H9 (cell line): ENCODE measurements around the gene TMEFF2. TPM values are rescaled to one million over a fixed set of nuclear protein-coding genes. Genes with fewer than 3 reads are reported as not detected.

Experiments used
- DNase-seq: peaks from one replicate; pipeline ENCODE4 v3.0.0-alpha.2; 2017
- H2AFZ ChIP-seq: one replicate; pipeline ENCODE4 v1.6.1; 2013; ENCODE audit warnings: mild to moderate bottlenecking, low read length, control low read depth, moderate library complexity
- H2AK5ac ChIP-seq: 2 replicates; pipeline ENCODE4 v1.6.1; 2013; ENCODE audit warnings: low read length, control low read depth, mixed read lengths; ENCODE audit not compliant: insufficient read length
- H2BK120ac ChIP-seq: one replicate; pipeline ENCODE4 v1.6.1; 2013; ENCODE audit warnings: low read depth, mild to moderate bottlenecking, low read length, control low read depth, inconsistent platforms; ENCODE audit not compliant: poor library complexity, severe bottlenecking
- H2BK12ac ChIP-seq: 2 replicates; pipeline ENCODE4 v1.6.1; 2013; ENCODE audit warnings: low read length, control low read depth, mixed read lengths, low read depth; ENCODE audit not compliant: insufficient read length
- H2BK15ac ChIP-seq: 2 replicates; pipeline ENCODE4 v1.6.1; 2013; ENCODE audit warnings: low read depth, low read length, control low read depth
- H2BK20ac ChIP-seq: one replicate; pipeline ENCODE4 v1.6.1; 2013; ENCODE audit warnings: low read depth, mild to moderate bottlenecking, low read length, control low read depth, inconsistent platforms; ENCODE audit not compliant: poor library complexity, severe bottlenecking
- H2BK5ac ChIP-seq: 2 replicates; pipeline ENCODE4 v1.6.1; 2013; ENCODE audit warnings: low read length, control low read depth, mixed read lengths; ENCODE audit not compliant: insufficient read length
- H3K14ac ChIP-seq: 2 replicates; pipeline ENCODE4 v1.6.1; 2013; ENCODE audit warnings: low read length, control low read depth; ENCODE audit not compliant: insufficient read depth
- H3K18ac ChIP-seq: 2 replicates; pipeline ENCODE4 v1.6.1; 2013; ENCODE audit warnings: low read depth, mild to moderate bottlenecking, mixed read lengths, low read length, control low read depth; ENCODE audit not compliant: insufficient read length
- H3K23ac ChIP-seq: 2 replicates; pipeline ENCODE4 v1.6.1; 2013; ENCODE audit warnings: low read length, control low read depth, mixed read lengths, low read depth; ENCODE audit not compliant: insufficient read length
- H3K23me2 ChIP-seq: 2 replicates; pipeline ENCODE4 v1.6.1; 2013; ENCODE audit warnings: low read depth, mild to moderate bottlenecking, mixed read lengths, low read length, control low read depth; ENCODE audit not compliant: insufficient read length, poor library complexity, severe bottlenecking
- H3K27ac ChIP-seq: 2 replicates; pipeline ENCODE4 v1.5.1; 2013; ENCODE audit warnings: low read length, control low read depth, mixed read lengths, low read depth; ENCODE audit not compliant: insufficient read length
- H3K27me3 ChIP-seq: 2 replicates; pipeline ENCODE4 v1.6.1; 2013; ENCODE audit warnings: low read length, control low read depth, inconsistent platforms; ENCODE audit not compliant: insufficient read depth
- H3K4ac ChIP-seq: 2 replicates; pipeline ENCODE4 v1.6.1; 2013; ENCODE audit warnings: low read depth, mild to moderate bottlenecking, control low read depth, inconsistent platforms, low read length, moderate library complexity
- H3K4me1 ChIP-seq: 2 replicates; pipeline ENCODE4 v1.6.1; 2013; ENCODE audit warnings: low read length, control low read depth, inconsistent platforms; ENCODE audit not compliant: insufficient read depth
- H3K4me2 ChIP-seq: 2 replicates; pipeline ENCODE4 v1.6.1; 2013; ENCODE audit warnings: low read length, control low read depth, mixed read lengths; ENCODE audit not compliant: insufficient read length, insufficient read depth
- H3K56ac ChIP-seq: 2 replicates; pipeline ENCODE4 v1.6.1; 2013; ENCODE audit warnings: low read depth, mild to moderate bottlenecking, mixed read lengths, low read length, control low read depth; ENCODE audit not compliant: insufficient read length
- H3K79me1 ChIP-seq: 2 replicates; pipeline ENCODE4 v1.6.1; 2013; ENCODE audit warnings: low read depth, mild to moderate bottlenecking, moderate library complexity, low read length, control low read depth, inconsistent platforms; ENCODE audit not compliant: insufficient read depth, poor library complexity, severe bottlenecking
- H3K79me2 ChIP-seq: 2 replicates; pipeline ENCODE4 v1.6.1; 2013; ENCODE audit warnings: low read length, control low read depth, inconsistent platforms; ENCODE audit not compliant: insufficient read depth
- H3K9ac ChIP-seq: 2 replicates; pipeline ENCODE4 v1.6.1; 2013; ENCODE audit warnings: low read length, control low read depth, mixed read lengths; ENCODE audit not compliant: insufficient read length; ENCODE audit errors: extremely low read depth
- H3K9me3 ChIP-seq: one replicate; pipeline ENCODE4 v1.6.1; 2013; ENCODE audit warnings: low read depth, low read length, inconsistent platforms; ENCODE audit not compliant: control insufficient read depth
- H3T11ph ChIP-seq: one replicate; pipeline ENCODE4 v1.6.1; 2013; ENCODE audit warnings: mild to moderate bottlenecking, low read length, control low read depth, inconsistent platforms
- H4K20me1 ChIP-seq: one replicate; pipeline ENCODE4 v1.6.1; 2013; ENCODE audit not compliant: control insufficient read depth, insufficient read length, insufficient read depth
- H4K5ac ChIP-seq: 2 replicates; pipeline ENCODE4 v1.6.1; 2013; ENCODE audit warnings: low read depth, mild to moderate bottlenecking, mixed read lengths, low read length, control low read depth; ENCODE audit not compliant: insufficient read length
- H4K8ac ChIP-seq: replicated peaks from 2 replicates; pipeline ENCODE4 v1.6.1; 2013; ENCODE audit warnings: low read length, control low read depth, mixed read lengths, low read depth; ENCODE audit not compliant: insufficient read length
- H4K91ac ChIP-seq: 2 replicates; pipeline ENCODE4 v1.6.1; 2013; ENCODE audit warnings: low read depth, mild to moderate bottlenecking, moderate library complexity, mixed read lengths, low read length, control low read depth; ENCODE audit not compliant: insufficient read length
- H3K27ac Mint-ChIP-seq, 3 experiments: 2 replicates in 2 of 3; 3 replicates in 1 of 3; pipeline ENCODE4 v1.8.0; 2020 to 2021; ENCODE audit warnings: mixed read lengths in 3 of 3, mild to moderate bottlenecking in 1 of 3, moderate library complexity in 1 of 3
- H3K27me3 Mint-ChIP-seq: 2 replicates; pipeline ENCODE4 v1.8.0; 2021; ENCODE audit warnings: low read depth, mild to moderate bottlenecking, moderate library complexity, mixed read lengths
- H3K36me3 Mint-ChIP-seq, 3 experiments: 2 replicates in 2 of 3; 3 replicates in 1 of 3; pipeline ENCODE4 v1.8.0; 2020 to 2021; ENCODE audit warnings: low read depth in 3 of 3, mixed read lengths in 3 of 3; ENCODE audit not compliant: insufficient read depth in 1 of 3
- H3K4me1 Mint-ChIP-seq, 2 experiments: 2 replicates each; pipeline ENCODE4 v1.8.0; 2020; ENCODE audit warnings: mixed read lengths in 2 of 2
- H3K4me3 Mint-ChIP-seq, 2 experiments: 2 replicates in 1 of 2; 3 replicates in 1 of 2; pipeline ENCODE4 v1.8.0; 2020 to 2021; ENCODE audit warnings: mild to moderate bottlenecking in 2 of 2, mixed read lengths in 2 of 2, moderate library complexity in 1 of 2
- H3K9me3 Mint-ChIP-seq, 2 experiments: 2 replicates in 1 of 2; 3 replicates in 1 of 2; pipeline ENCODE4 v1.8.0; 2020; ENCODE audit warnings: mild to moderate bottlenecking in 2 of 2, mixed read lengths in 2 of 2, moderate library complexity in 1 of 2
- CTCF ChIP-seq: fragments of 200-600 bp; sonication (generic); conservative IDR thresholded peaks from 3 replicates; pipeline ENCODE4 v1.8.0; 2021; ENCODE audit warnings: antibody characterized with exemption, mild to moderate bottlenecking
- WGBS: extraction: QIAGEN DNeasy Blood & Tissue Kit; methylation state at CpG from one replicate; pipeline ENCODE4 v1.1.7; 2013; ENCODE audit warnings: missing lambda C conversion rate, low lambda C conversion rate, mixed read lengths; ENCODE audit not compliant: insufficient read length; ENCODE audit errors: extremely low coverage; 5-methylcytosine and 5-hydroxymethylcytosine counted together
- total RNA-seq: library from RNA; stranded (reverse); gene quantifications from 2 replicates; pipeline ENCODE4 v1.2.1, GENCODE V29; 2021

The TMEFF2 gene
- total RNA-seq, 1 experiment from 2014 or later, result 0.39 TPM

- no peak overlapping the region for H3K27ac ChIP-seq
- H4K20me1 ChIP-seq, result no peaks in the 10 kb centered on the region
- no peak overlapping the region for H2AK5ac ChIP-seq
- H4K8ac ChIP-seq, result no peak overlapping the region
- no peaks in the 10 kb centered on the region for H3K27me3 ChIP-seq
- H3K9me3 ChIP-seq, result no peaks in the 10 kb centered on the region
- DNase-seq, result no peak
- no peaks in the 10 kb centered on the region for H3K9me3 Mint-ChIP-seq
- no peaks in the 10 kb centered on the region for H3K23me2 ChIP-seq
- H4K91ac ChIP-seq, result no peak overlapping the region
- no peak overlapping the region for H2BK5ac ChIP-seq
- no peak overlapping the region for H3K4me3 Mint-ChIP-seq
- H3K27ac Mint-ChIP-seq, result no peak overlapping the region
- no peak overlapping the region for H3K9ac ChIP-seq
- no CpG with 5 or more reads among the region's 1 CpG for WGBS
- H3K14ac ChIP-seq, result no peak overlapping the region
- no peak overlapping the region for H2AFZ ChIP-seq
- no peaks in the 10 kb centered on the region for H3K79me1 ChIP-seq
- no peaks in the 10 kb centered on the region for H3K79me2 ChIP-seq
- peaks cover 18 to 35% of the 10 kb centered on the region in 2 experiments for H3K4me1 Mint-ChIP-seq
- no peak overlapping the region for H2BK20ac ChIP-seq
- H3K23ac ChIP-seq, result no peak overlapping the region
- no peaks in the 10 kb centered on the region for H3K27me3 Mint-ChIP-seq
- no peaks in the 10 kb centered on the region for H3K4me1 ChIP-seq
- no peak overlapping the region for H3K56ac ChIP-seq
- H3K36me3 Mint-ChIP-seq, result no peaks in the 10 kb centered on the region
- H3K18ac ChIP-seq, result no peak overlapping the region
- no peak overlapping the region for H4K5ac ChIP-seq
- TF ChIP-seq CTCF, result no peak
- H2BK120ac ChIP-seq, result no peak overlapping the region
- no peak overlapping the region for H3K4me2 ChIP-seq
- H2BK15ac ChIP-seq, result no peak overlapping the region
- no peak overlapping the region for H3K4ac ChIP-seq
- H3T11ph ChIP-seq, result no peak overlapping the region
- no peak overlapping the region for H2BK12ac ChIP-seq
Measured at GRCh38 chr2:192016265-192016664, 178.5 kb downstream of the TMEFF2 start.
